Parathyroid adenoma (tissue), 2 donors: ENCODE results near the gene CLPSL2.

Experiments used
- H2AFZ ChIP-seq: fragments of 300-600 bp; sonication (generic); one replicate; pipeline ENCODE4 v1.7.0; 2017; ENCODE audit warnings: antibody characterized with exemption, mild to moderate bottlenecking
- H3K27ac ChIP-seq: fragments of 300-600 bp; sonication (generic); one replicate; pipeline ENCODE4 v1.7.0; 2017
- H3K27me3 ChIP-seq: fragments of 300-600 bp; sonication (generic); one replicate; pipeline ENCODE4 v1.7.0; 2017; ENCODE audit warnings: low read length; ENCODE audit not compliant: control insufficient read depth, insufficient read depth
- H3K36me3 ChIP-seq: fragments of 300-600 bp; sonication (generic); one replicate; pipeline ENCODE4 v1.7.0; 2017; ENCODE audit warnings: low read length; ENCODE audit not compliant: control insufficient read depth, insufficient read depth
- H3K4me1 ChIP-seq: fragments of 300-600 bp; sonication (generic); one replicate; pipeline ENCODE4 v1.7.0; 2017; ENCODE audit warnings: control low read depth
- H3K4me2 ChIP-seq: fragments of 300-600 bp; sonication (generic); one replicate; pipeline ENCODE4 v1.7.0; 2017; ENCODE audit warnings: low read length
- H3K4me3 ChIP-seq: fragments of 300-600 bp; sonication (generic); one replicate; pipeline ENCODE4 v1.7.0; 2017; ENCODE audit warnings: low read depth, low read length
- H3K79me2 ChIP-seq: fragments of 300-600 bp; sonication (generic); one replicate; pipeline ENCODE4 v1.7.0; 2017; ENCODE audit warnings: control low read depth
- H3K9ac ChIP-seq: fragments of 300-600 bp; sonication (generic); one replicate; pipeline ENCODE4 v1.7.0; 2017; ENCODE audit warnings: mild to moderate bottlenecking
- H3K9me3 ChIP-seq: fragments of 300-600 bp; sonication (generic); one replicate; pipeline ENCODE4 v1.7.0; 2017; ENCODE audit warnings: low read length; ENCODE audit not compliant: control insufficient read depth
- TF ChIP-seq, protein P1 (sequence below): fragments of 300-600 bp; sonication (generic); IDR thresholded peaks from one replicate; pipeline ENCODE4 v1.7.0; 2017; ENCODE audit warnings: antibody characterized with exemption, mild to moderate bottlenecking
- donor health status: primary hyperparathyroidism.

The CLPSL2 gene

DNA sequence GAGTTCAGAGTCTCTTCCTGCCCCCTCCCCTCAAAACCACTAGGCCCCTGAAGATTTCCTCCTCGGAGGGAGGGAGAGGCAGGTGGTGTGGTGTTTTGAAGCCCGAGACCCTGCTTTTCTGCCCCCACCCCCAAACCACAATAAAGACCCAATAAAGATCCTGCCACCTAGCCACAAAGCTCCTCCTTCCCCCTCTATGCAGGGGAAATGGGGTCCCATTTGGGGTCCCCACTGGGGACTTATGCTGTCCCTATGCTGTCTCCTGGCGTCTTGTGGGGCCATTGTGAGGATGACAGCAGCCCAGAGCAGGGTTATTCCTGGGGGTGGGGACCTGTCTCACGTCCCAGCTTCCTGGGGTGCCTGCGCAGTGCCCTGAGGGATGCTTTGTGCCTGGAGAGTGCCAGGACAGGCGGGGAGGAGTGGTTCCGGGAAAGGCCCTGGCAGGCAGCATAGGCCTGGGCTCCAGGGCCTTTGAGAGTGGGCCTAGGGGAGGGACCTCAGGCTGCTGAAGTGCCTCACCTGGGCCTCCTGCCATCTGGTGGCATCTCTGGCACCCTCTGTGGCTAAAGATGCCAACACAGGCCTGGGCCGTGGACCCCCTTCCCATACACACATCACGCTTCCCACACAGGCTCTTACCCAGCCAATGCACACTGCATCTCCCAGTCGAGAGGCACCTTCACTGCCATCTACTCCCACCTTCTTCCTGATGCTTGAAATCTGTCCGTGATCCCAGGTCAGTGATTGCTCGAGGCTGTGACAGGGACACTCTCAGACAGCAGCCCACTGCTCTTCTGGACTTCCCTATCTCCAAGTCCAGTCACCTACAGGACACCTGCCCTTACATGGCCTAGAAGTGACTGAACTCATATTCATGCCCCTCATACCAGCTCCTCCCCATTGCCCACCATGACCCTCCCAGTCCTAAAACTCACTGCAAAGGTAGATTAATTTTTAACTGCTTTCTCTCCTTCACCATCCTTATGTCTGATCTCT, 47.4 kb upstream of the CLPSL2 start:
- peak overlapping the region; percentile 100 for H3K27ac ChIP-seq
- H3K4me2 ChIP-seq = peak overlapping the region; percentile 74
- no peaks in the 10 kb centered on the region for H3K79me2 ChIP-seq
- peaks cover 79% of the 10 kb centered on the region for H3K4me1 ChIP-seq
- peak overlapping the region; percentile 82 for H2AFZ ChIP-seq
- TF ChIP-seq, protein P1, sequence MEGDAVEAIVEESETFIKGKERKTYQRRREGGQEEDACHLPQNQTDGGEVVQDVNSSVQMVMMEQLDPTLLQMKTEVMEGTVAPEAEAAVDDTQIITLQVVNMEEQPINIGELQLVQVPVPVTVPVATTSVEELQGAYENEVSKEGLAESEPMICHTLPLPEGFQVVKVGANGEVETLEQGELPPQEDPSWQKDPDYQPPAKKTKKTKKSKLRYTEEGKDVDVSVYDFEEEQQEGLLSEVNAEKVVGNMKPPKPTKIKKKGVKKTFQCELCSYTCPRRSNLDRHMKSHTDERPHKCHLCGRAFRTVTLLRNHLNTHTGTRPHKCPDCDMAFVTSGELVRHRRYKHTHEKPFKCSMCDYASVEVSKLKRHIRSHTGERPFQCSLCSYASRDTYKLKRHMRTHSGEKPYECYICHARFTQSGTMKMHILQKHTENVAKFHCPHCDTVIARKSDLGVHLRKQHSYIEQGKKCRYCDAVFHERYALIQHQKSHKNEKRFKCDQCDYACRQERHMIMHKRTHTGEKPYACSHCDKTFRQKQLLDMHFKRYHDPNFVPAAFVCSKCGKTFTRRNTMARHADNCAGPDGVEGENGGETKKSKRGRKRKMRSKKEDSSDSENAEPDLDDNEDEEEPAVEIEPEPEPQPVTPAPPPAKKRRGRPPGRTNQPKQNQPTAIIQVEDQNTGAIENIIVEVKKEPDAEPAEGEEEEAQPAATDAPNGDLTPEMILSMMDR = peak; percentile 30
- H3K27me3 ChIP-seq = no peaks in the 10 kb centered on the region
- H3K36me3 ChIP-seq = no peaks in the 10 kb centered on the region
- H3K4me3 ChIP-seq = peak overlapping the region; percentile 53
- peak overlapping the region; percentile 94 for H3K9ac ChIP-seq
- no peaks in the 10 kb centered on the region for H3K9me3 ChIP-seq

- H3K9me3 ChIP-seq = no peaks in the 10 kb centered on the region
- H3K4me2 ChIP-seq = no peak overlapping the region
- TF ChIP-seq, protein P1 = no peak
- no peak overlapping the region for H3K9ac ChIP-seq
- H3K79me2 ChIP-seq = no peaks in the 10 kb centered on the region
- H3K4me3 ChIP-seq = no peak overlapping the region
- peaks cover 74% of the 10 kb centered on the region for H3K4me1 ChIP-seq
- peak overlapping the region; percentile 100 for H3K27ac ChIP-seq
- no peaks in the 10 kb centered on the region for H3K36me3 ChIP-seq
- H2AFZ ChIP-seq = peak overlapping the region; percentile 82
- no peaks in the 10 kb centered on the region for H3K27me3 ChIP-seq
These were observed 46.7 kb upstream of the CLPSL2 start for GRCh38 chr6:35729722-35730121.

DNA sequence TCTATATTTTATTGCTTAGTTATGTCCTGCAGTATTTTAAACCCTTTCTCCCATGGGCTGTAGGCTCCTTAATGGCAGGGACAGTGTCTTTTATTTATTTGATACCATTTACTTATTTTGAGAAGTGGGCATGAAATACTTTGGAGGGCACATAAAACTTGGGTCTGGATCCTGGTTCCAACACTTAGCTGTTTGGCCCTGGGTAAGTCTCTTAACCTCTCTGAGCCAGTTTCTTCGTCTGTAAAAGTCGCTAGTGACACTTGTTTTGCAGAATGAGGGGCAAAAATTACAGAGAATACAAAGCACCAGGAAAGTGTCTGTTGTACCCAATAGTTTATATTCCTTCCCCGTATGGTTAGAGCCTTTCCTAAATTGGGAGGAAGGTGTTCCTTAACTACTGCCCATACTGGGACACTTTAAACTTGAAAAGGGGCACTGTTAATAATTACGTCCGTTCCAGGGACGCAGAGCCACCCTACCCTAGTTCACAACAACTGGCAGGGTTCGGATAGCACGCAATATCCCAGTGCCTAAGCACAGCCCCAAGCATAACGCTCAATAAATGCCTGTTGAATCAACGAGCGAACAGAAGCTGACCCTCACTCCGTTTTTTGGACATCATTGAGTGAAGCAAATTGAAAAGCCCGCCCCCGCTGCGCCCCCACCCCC, 45.5 kb upstream of the CLPSL2 start:
- TF ChIP-seq, protein P1 = no peak
- peak overlapping the region; percentile 59 for H3K4me2 ChIP-seq
- H3K79me2 ChIP-seq = no peaks in the 10 kb centered on the region
- H3K36me3 ChIP-seq = no peaks in the 10 kb centered on the region
- H3K4me1 ChIP-seq = peaks cover 63% of the 10 kb centered on the region
- peak overlapping the region; percentile 73 for H2AFZ ChIP-seq
- H3K9me3 ChIP-seq = no peaks in the 10 kb centered on the region
- peak overlapping the region; percentile 35 for H3K4me3 ChIP-seq
- peak overlapping the region; percentile 100 for H3K27ac ChIP-seq
- H3K27me3 ChIP-seq = no peaks in the 10 kb centered on the region
- H3K9ac ChIP-seq = no peak overlapping the region

- TF ChIP-seq, protein P1 = no peak
- Histone ChIP-seq H3K36me3 (no peaks in the 10 kb centered on the region), H3K9me3 (no peaks in the 10 kb centered on the region), H3K9ac (peak overlapping the region; percentile 99), H3K4me2 (peak overlapping the region; percentile 98), H3K79me2 (no peaks in the 10 kb centered on the region), H3K27me3 (no peaks in the 10 kb centered on the region), H3K4me1 (peaks cover 58% of the 10 kb centered on the region), H3K4me3 (peak overlapping the region; percentile 81), H2AFZ (peak overlapping the region; percentile 89), H3K27ac (peak overlapping the region; percentile 100)
These were observed 45.0 kb upstream of the CLPSL2 start for GRCh38 chr6:35731414-35731735.
